GM21786 (cell line): ENCODE measurements around the gene ATP23.

ENCODE experiments used
- ATAC-seq: cut with Tn5 transposase; IDR thresholded peaks from one replicate; pipeline ENCODE4 v1.9.1; 2021; ENCODE audit not compliant: unreplicated experiment

The ATP23 gene

DNA sequence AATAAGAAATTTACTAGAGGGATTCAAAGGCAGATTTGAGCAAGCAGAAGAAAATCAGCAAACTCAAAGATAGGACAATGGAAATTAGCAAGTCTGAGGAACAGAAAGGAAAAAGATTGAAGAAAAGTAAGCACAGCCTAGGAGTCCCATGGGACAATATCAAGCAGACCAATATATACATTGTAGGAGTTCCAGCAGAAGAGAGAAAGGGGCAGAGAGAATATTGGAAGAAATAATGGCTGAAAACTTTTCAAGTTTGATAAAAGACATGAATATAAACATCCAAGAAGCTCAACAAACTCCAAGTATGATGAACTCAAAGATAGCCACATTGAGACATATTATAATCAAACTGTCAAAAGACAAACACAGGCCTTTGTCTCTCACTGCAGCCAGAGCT, 25.2 kb downstream of the ATP23 start:
- ATAC-seq = no peak

GRCh38 chr12:57983146-57983857, 41.9 kb downstream of the ATP23 start:
- ATAC-seq = no peak

DNA sequence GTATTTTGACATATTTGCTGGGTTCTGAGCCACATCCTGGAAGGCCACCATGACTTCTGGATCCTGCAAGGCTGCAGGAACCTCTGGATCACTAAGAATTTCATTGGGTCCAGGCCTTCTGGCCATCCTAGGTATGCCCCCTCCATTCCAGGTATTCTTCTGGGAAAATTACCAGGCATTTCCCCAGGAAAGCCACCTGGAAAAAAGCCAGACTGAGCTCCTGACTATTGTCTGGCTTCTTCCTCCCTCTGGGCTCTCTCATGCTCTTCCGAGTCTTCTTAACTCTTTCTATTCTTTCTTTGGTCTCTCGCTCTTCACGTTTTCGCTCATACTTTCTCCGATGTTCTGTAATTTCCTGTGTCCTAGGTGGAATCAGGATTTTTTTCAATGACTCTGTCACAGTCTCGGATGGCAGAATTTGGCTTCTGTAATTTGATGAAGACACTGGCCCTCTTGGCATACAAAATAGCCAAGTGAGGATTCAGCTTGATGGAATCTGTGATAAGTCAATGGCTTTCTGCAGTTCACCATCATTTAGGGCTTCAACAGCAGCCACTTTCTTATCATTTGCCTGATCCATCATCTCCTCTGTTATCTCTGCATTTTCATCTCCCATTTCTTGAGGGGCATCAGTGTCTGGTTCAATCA, 42.6 kb downstream of the ATP23 start:
- ATAC-seq = no peak

- no peak for ATAC-seq
Observed at GRCh38 chr12:57984629-57985151, 43.3 kb downstream of the ATP23 start.

- no peak for ATAC-seq
Observed at GRCh38 chr12:57985685-57986084, 44.3 kb downstream of the ATP23 start.

GRCh38 chr12:57989838-57990237, 48.5 kb downstream of the ATP23 start:
- no peak for ATAC-seq

DNA sequence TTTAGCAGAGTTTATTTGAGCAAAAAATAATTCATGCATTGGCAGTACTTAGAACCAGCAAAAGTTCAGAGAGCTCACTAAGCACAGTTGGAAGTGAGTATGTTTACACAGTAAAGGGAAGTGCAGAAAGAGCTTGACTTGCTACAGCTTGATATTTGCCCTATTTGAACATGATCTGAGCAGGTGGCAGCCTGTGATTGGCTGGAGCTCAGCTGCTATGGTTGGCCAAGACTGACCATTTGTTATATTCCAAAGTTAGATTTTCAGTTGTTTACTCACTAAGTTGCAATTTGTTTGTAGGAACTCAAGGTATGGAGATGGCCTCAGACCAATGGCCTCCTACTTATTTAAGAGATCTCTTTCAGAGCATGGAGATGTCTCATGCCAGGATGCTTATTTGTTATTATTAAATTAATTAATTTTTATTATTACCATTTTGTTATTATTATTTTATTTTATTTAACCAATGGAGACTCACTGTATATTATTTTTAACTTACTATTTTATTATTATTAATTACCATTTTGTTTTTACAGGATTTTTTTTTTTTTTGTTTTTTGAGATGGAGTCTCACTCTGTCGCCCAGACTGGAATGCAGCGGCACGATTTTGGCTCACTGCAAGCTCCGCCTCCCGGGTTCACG, 49.0 kb downstream of the ATP23 start:
- no peak for ATAC-seq

DNA sequence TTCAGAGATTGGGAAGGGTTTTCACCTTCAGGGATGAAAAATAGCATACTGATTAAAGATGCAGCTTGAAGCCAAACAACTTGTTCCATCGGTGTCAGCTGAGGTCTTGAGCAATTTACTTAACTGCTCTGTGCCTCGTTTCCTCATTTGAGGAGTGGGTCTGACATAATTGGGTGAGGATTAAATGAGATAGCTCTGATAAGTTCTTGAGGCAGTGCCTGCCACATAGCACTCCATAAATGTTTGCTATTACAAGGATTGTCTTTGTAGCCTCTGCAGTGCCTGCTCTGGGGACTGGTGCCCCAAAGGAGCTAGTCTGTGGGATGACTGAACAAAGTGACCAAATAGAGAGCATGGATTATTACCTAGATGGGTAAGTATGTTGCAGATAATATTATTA, 50.6 kb downstream of the ATP23 start:
- no peak for ATAC-seq

DNA sequence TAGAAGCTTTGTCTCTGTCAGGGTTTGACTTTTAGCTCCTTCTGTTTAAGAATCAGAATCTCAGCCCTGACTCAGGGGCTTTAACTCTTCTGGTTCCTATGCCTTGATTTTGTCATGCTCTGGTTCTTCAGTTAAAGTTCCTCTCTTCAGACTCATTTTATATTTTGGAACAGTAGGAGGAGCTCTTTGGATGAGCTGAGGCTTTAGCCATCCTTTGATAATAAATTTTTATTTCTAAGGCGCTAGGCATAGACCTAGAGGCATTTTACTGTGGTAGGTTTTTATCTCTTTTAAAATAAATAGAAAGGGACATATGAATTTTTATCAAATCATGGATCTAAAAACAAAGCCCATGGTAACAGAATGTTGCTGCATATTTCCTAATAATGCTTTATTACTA, 51.7 kb downstream of the ATP23 start:
- no peak for ATAC-seq

- no peak for ATAC-seq
Observed at GRCh38 chr12:57993834-57994233, 52.5 kb downstream of the ATP23 start.

- ATAC-seq = no peak
Observed at GRCh38 chr12:57996520-57996919, 55.2 kb downstream of the ATP23 start.

GRCh38 chr12:57998251-57998650, 56.9 kb downstream of the ATP23 start:
- no peak for ATAC-seq

GRCh38 chr12:58000499-58000898, 59.1 kb downstream of the ATP23 start:
- no peak for ATAC-seq

DNA sequence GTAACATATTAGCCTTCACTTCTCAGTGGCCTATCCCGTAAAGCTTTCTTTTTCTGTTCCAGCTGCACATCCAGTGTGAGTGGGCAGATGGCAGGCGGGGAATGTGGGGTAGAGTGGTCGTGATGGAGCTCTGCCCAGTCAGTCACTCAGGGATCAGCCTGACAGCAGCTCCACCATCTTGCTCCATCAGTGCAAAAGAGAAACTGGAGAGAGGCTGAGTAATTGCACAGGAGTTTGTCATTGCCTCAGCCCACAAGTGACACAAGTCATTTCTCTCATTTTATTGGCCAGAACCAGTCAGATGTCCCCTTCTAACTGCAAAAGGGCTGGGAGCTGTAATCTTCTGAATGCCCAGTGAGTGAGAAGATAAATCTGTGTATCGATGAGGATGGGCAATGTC, 66.5 kb downstream of the ATP23 start:
- ATAC-seq = no peak

- no peak for ATAC-seq
Observed at GRCh38 chr12:58008634-58009033, 67.3 kb downstream of the ATP23 start.
